Activated CD8-positive, alpha-beta memory T cell treated with anti-CD3 and anti-CD28 coated beads, Interleukin-2, amount 50 U/mL, for 1 hour (primary cell): ENCODE results near the gene ZSWIM8.
A peak's percentile ranks its signal among the peaks of the same experiment; 100 is the strongest.

Experiments used
- DNase-seq: peaks from one replicate; pipeline ENCODE4 v3.0.0-alpha.2; 2020; ENCODE audit errors: extremely low read depth

Gene ZSWIM8

DNA sequence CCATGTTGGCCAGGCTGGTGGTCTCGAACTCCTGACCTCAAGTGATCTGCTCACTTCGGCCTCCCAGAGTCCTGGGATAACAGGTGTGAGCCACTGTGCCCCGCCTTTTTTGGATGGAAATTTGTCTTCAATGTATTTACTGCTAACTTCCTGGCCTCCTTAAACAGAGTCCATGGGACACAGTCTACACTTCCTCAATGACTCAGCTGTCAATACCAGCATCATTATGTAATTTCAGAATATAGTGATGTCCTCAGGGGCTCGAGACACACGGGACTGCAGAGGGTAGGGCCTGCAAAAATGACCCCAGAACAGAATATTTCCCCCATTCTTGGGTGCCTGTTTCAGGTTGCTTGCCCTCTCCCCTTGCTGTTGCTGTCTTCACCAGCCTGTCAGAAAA is 57.9 kb downstream of the ZSWIM8 start:
- no peak for DNase-seq

DNA sequence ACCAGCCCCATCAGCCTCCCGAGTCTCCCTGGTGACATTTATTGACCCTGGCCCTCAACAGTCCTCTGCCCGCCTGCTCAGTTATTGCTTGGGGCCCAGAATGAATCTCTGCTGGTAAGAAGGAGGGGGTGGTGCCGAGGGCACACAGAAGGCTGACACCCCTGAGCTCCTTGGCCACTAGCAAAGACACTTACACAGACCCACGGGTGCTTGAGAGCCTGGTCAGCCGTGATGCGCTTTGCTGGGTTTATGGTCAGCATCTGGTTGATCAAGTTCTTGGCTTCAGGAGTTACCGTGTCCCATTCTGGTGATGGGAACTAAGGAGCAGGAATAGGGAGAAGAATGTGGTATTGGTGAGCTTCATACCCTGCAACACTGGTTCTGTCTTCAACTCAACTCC is 61.6 kb downstream of the ZSWIM8 start:
- DNase-seq: no peak

DNA sequence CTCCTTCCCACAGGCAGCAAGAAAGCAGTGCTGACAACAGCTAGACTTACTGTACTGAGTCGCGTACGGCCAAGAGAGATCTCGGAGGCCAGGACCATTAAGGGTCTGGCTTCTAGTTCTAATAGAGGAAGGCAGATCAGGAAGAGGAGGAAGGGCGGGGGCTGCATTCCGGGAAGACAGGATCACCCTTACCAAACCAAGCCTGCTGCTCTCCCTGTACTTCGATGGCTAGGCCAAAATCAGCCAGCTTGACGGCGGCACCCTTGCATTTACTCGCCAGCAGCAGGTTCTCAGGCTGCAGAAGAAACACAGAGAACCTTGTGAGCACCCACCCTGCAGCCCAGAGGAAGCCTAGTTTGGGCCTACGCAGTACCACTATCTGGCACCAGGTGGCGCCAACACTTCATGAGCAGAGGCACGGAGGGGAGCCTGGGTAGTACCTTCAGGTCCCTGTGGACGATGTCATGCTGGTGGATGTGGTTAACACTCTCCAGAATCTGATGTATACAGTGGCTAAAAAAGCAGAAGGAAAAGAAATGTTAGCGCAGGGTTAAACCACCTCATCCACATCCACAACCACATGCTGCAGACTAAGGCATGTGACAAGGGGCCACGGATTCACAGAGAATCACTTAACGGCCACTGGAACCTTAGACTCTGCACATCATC is 63.5 kb downstream of the ZSWIM8 start:
- peak; percentile 76 for DNase-seq

DNA sequence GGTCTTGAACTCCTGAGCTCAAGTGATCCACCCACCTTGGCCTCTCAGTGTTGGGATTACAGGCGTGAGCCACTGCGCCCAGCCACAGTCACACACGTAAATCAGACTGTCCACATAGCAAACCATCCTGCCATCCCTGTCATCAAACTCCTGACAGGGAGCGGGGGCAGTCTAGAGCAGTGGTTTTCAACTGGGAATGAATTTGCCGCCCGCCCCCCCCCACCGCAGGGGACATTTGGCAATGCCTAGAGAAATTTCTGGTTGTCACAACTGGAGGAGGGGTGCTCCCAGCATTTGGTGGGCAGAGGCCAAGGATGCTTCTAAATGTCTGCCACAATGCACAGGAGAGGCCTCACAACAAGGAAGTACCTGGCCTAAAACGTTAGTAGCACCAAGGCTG is 64.8 kb downstream of the ZSWIM8 start:
- no peak for DNase-seq

DNA sequence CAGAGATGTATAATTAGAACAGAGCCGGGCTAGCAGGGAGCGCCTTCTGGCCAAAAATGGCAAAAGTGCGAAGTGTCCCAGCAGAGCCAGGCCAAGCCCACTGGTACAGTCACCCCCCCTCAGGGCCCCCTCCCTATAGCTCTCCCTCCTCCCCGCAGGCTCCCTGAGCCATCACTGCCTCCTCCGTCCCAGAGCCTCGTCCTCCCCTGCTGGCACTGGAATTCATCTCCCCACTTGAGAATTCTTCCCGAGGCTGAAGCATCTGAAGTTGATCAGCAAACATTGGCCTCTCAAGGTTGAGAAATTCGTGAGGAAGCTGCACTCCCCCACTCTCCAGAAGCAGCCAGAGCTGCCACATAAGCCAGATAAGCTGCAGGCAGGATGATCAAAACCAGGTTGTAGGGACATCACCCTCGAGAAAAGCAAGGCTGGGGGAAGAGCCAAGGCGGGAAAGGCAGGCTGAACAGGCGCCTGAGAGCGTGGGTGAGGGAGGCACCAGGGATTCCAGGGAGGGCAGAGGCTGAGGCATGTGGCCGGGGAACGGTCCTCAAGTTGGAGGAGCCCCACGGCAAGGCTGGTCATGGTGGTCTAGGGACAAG is 65.6 kb downstream of the ZSWIM8 start:
- no peak for DNase-seq
